C4-2B (cell line): ENCODE data around the gene DBF4B.

Experiments
- H3K27ac ChIP-seq: fragments of 450-650 bp; 2 replicates; pipeline ENCODE4 v1.5.1; 2017
- CTCF ChIP-seq: fragments of 450-650 bp; conservative IDR thresholded peaks from 2 replicates; pipeline ENCODE4 v1.5.1; 2017; ENCODE audit warnings: mild to moderate bottlenecking
- ZFX ChIP-seq: fragments of 450-650 bp; IDR thresholded peaks from 2 replicates; pipeline ENCODE4 v1.6.1; 2017

DBF4B gene

GRCh38 chr17:44757045-44757917 is 48.8 kb downstream of the DBF4B start:
- no peak overlapping the region for H3K27ac ChIP-seq
- no peak for TF ChIP-seq ZFX
- no peak for TF ChIP-seq CTCF

- TF ChIP-seq CTCF (no peak), ZFX (no peak)
- no peak overlapping the region for H3K27ac ChIP-seq
Observed at GRCh38 chr17:44757918-44758413, 49.5 kb downstream of the DBF4B start.

GRCh38 chr17:44758414-44759085 is 50.1 kb downstream of the DBF4B start, which contains the start of gene ADAM11:
Gene ADAM11, plus strand, starts transcription at chr17:44758988. Its CDS starts 212 bp downstream, at chr17:44759200.
- TF ChIP-seq ZFX: no peak
- no peak for TF ChIP-seq CTCF
- peak within 1 kb of the TSS; percentile 39 for H3K27ac ChIP-seq

GRCh38 chr17:44759086-44759915 is 50.8 kb downstream of the DBF4B start:
- H3K27ac ChIP-seq: peak overlapping the region; percentile 39
- TF ChIP-seq ZFX (no peak), CTCF (no peak)

- TF ChIP-seq CTCF: no peak
- no peak for TF ChIP-seq ZFX
- H3K27ac ChIP-seq: no peak overlapping the region
Observed at GRCh38 chr17:44759916-44760243, 51.4 kb downstream of the DBF4B start.

GRCh38 chr17:44760474-44761308 is 52.2 kb downstream of the DBF4B start:
- H3K27ac ChIP-seq: no peak overlapping the region
- TF ChIP-seq ZFX (no peak), CTCF (no peak)
